GM13976 (cell line): ENCODE results near the gene TRIM17.

Experiments
- DNase-seq: peaks from one replicate; pipeline ENCODE4 v3.0.0; 2012; ENCODE audit warnings: low spot score
- CTCF ChIP-seq: IDR thresholded peaks from 2 replicates; pipeline ENCODE4 v1.5.1; 2012; ENCODE audit warnings: borderline replicate concordance, mild to moderate bottlenecking; ENCODE audit not compliant: insufficient read depth; ENCODE audit errors: extremely low read depth, missing control alignments, control extremely low read depth
- in situ Hi-C: fragments of 300-500 bp; cut with MboI; formaldehyde crosslinking; loops from one replicate; pipeline ENCODE4 v1.12.0; 2022; ENCODE audit warnings: low sequenced_read_pairs, mixed read lengths, inconsistent platforms; ENCODE audit not compliant: unreplicated experiment

The TRIM17 gene

GRCh38 chr1:228376262-228376628 is 40.4 kb downstream of the TRIM17 start:
- TF ChIP-seq CTCF = no peak
- in situ Hi-C loops = no loop called here
- no peak for DNase-seq

- no peak for TF ChIP-seq CTCF
- no peak for DNase-seq
- in situ Hi-C loops = no loop called here
These were observed 40.9 kb downstream of the TRIM17 start for GRCh38 chr1:228375578-228376261.

- in situ Hi-C loops = no loop called here
These were observed 41.7 kb downstream of the TRIM17 start for GRCh38 chr1:228374711-228375577.

GRCh38 chr1:228373681-228374571 is 42.7 kb downstream of the TRIM17 start:
- in situ Hi-C loops = no loop called here
- TF ChIP-seq CTCF = no peak
- DNase-seq = no peak

More at GRCh38 chr1:228374711-228375577, 41.7 kb downstream of the TRIM17 start:
- DNase-seq = no peak
- no peak for TF ChIP-seq CTCF

- TF ChIP-seq CTCF = no peak
- in situ Hi-C loops = no loop called here
- no peak for DNase-seq
These were observed 43.5 kb downstream of the TRIM17 start for GRCh38 chr1:228373004-228373680.
